ENCODE measurements around the gene AUTS2. TPM values are rescaled to one million over a fixed set of nuclear protein-coding genes. Genes with fewer than 3 reads are reported as not detected.

AUTS2 gene
- polyA plus RNA-seq, 1 donor (not counting 4 experiments of a cell fraction or from before 2014, with no cell fraction given): 4.7 TPM

GRCh38 chr7:70313687-70314086 lies 715.4 kb downstream of the AUTS2 start:
- Histone ChIP-seq H3K9me1 (ENCODE audit: control insufficient read depth, extremely low read depth, insufficient read depth, low read length) (no peaks in the 10 kb centered on the region), H3K27me3 (ENCODE audit: control insufficient read depth, extremely low read depth, insufficient read depth, low read length) (no peaks in the 10 kb centered on the region), H2AFZ (ENCODE audit: control insufficient read depth, low read length) (no peak overlapping the region), H3K79me2 (ENCODE audit: control insufficient read depth, insufficient read depth, low read length) (no peaks in the 10 kb centered on the region), H3K36me3 (ENCODE audit: control insufficient read depth in 2 of 2, extremely low read depth in 1 of 2, insufficient read depth in 2 of 2, low read length in 2 of 2) (no peaks in the 10 kb centered on the region), H3K4me2 (ENCODE audit: control insufficient read depth, extremely low read depth, insufficient read depth, low read depth, low read length) (no peak overlapping the region), H4K20me1 (ENCODE audit: control insufficient read depth, extremely low read depth, insufficient read depth, low read length) (no peaks in the 10 kb centered on the region), H3K4me1 (ENCODE audit: control insufficient read depth, extremely low read depth, insufficient read depth, low read length) (peaks cover 16% of the 10 kb centered on the region), H3K9ac (ENCODE audit: control insufficient read depth, extremely low read depth, insufficient read depth, low read length) (no peak overlapping the region), H3K9me3 (ENCODE audit: control insufficient read depth, low read depth, low read length) (no peaks in the 10 kb centered on the region), H3K4me3 (ENCODE audit: control insufficient read depth in 2 of 3, extremely low read depth in 1 of 3, insufficient read depth in 2 of 3, low read depth in 1 of 3, low read length in 3 of 3) (no peak overlapping the region), H3K27ac (ENCODE audit: control insufficient read depth, insufficient read depth, low read length) (no peak overlapping the region)
- DNase-seq (ENCODE audit: low read depth, low spot score) (no peak), FAIRE-seq (no peak)
- dilution Hi-C loops (cut with MboI; ENCODE audit: extremely low pct_ligation_motif_present, low sequenced_read_pairs): no loop called here
- TF ChIP-seq CTCF (optimal IDR thresholded peaks at IDR 0.05 in 1 of 3, IDR thresholded peaks at IDR 0.05 in 1 of 3, conservative IDR thresholded peaks at IDR 0.05 in 1 of 3; ENCODE audit: extremely low read depth in 1 of 3, insufficient read depth in 2 of 3, low read length in 3 of 3): no peak

GRCh38 chr7:70314221-70314620 lies 715.9 kb downstream of the AUTS2 start:
- TF ChIP-seq EZH2 (IDR thresholded peaks at IDR 0.05; ENCODE audit: low read length): no peak
- TF ChIP-seq CTCF (optimal IDR thresholded peaks at IDR 0.05 in 1 of 3, IDR thresholded peaks at IDR 0.05 in 1 of 3, conservative IDR thresholded peaks at IDR 0.05 in 1 of 3; ENCODE audit: extremely low read depth in 1 of 3, insufficient read depth in 2 of 3, low read length in 3 of 3): no peak

More at GRCh38 chr7:70314221-70314620, 715.9 kb downstream of the AUTS2 start:
- H3K79me2 ChIP-seq (ENCODE audit: control insufficient read depth, insufficient read depth, low read length): no peaks in the 10 kb centered on the region
- H3K27me3 ChIP-seq (ENCODE audit: control insufficient read depth, extremely low read depth, insufficient read depth, low read length): no peaks in the 10 kb centered on the region
- no peak overlapping the region for H2AFZ ChIP-seq (ENCODE audit: control insufficient read depth, low read length)
- DNase-seq (ENCODE audit: low read depth, low spot score) (no peak), FAIRE-seq (no peak)
- no peaks in the 10 kb centered on the region for H3K9me3 ChIP-seq (ENCODE audit: control insufficient read depth, low read depth, low read length)
- H3K9ac ChIP-seq (ENCODE audit: control insufficient read depth, extremely low read depth, insufficient read depth, low read length): no peak overlapping the region
- no peaks in the 10 kb centered on the region for H3K9me1 ChIP-seq (ENCODE audit: control insufficient read depth, extremely low read depth, insufficient read depth, low read length)
- no peak overlapping the region for H3K27ac ChIP-seq (ENCODE audit: control insufficient read depth, insufficient read depth, low read length)
- dilution Hi-C loops (cut with MboI; ENCODE audit: extremely low pct_ligation_motif_present, low sequenced_read_pairs): no loop called here
- no peak overlapping the region for H3K4me2 ChIP-seq (ENCODE audit: control insufficient read depth, extremely low read depth, insufficient read depth, low read depth, low read length)
- H4K20me1 ChIP-seq (ENCODE audit: control insufficient read depth, extremely low read depth, insufficient read depth, low read length): no peaks in the 10 kb centered on the region
- H3K4me1 ChIP-seq (ENCODE audit: control insufficient read depth, extremely low read depth, insufficient read depth, low read length): peaks cover 16% of the 10 kb centered on the region
- H3K36me3 ChIP-seq (ENCODE audit: control insufficient read depth in 2 of 2, extremely low read depth in 1 of 2, insufficient read depth in 2 of 2, low read length in 2 of 2): no peaks in the 10 kb centered on the region
- no peak overlapping the region for H3K4me3 ChIP-seq (ENCODE audit: control insufficient read depth in 2 of 3, extremely low read depth in 1 of 3, insufficient read depth in 2 of 3, low read depth in 1 of 3, low read length in 3 of 3)
